Mesenchymal stem cell (in vitro differentiated cells and primary cell): ENCODE data around the gene PNCK.

Experiments used
- DNase-seq: peaks from one replicate; pipeline ENCODE4 v3.0.0-alpha.2; 2013
- H2AFZ ChIP-seq: one replicate; pipeline ENCODE4 v1.6.1; 2013; ENCODE audit warnings: low read depth, mild to moderate bottlenecking, control low read depth, inconsistent platforms, low read length, moderate library complexity
- H2AK5ac ChIP-seq: 2 replicates; pipeline ENCODE4 v1.6.1; 2013; ENCODE audit warnings: low read length, moderate library complexity, mild to moderate bottlenecking, inconsistent platforms; ENCODE audit not compliant: severe bottlenecking
- H2BK120ac ChIP-seq: one replicate; pipeline ENCODE4 v1.6.1; 2013; ENCODE audit warnings: low read depth, mild to moderate bottlenecking, inconsistent platforms, low read length, moderate library complexity
- H2BK12ac ChIP-seq, 2 experiments: one replicate each; pipeline ENCODE4 v1.6.1; 2013; ENCODE audit warnings: inconsistent platforms in 2 of 2, low read length in 2 of 2, mild to moderate bottlenecking in 2 of 2, moderate library complexity in 2 of 2, control low read depth in 1 of 2
- H2BK15ac ChIP-seq: one replicate; pipeline ENCODE4 v1.6.1; 2013; ENCODE audit warnings: mild to moderate bottlenecking, low read depth, inconsistent platforms; ENCODE audit not compliant: poor library complexity, severe bottlenecking
- H2BK5ac ChIP-seq: 2 replicates; pipeline ENCODE4 v1.6.1; 2013; ENCODE audit warnings: low read depth, mild to moderate bottlenecking, low read length, control low read depth, inconsistent platforms; ENCODE audit not compliant: poor library complexity, severe bottlenecking
- H3K14ac ChIP-seq, 2 experiments: one replicate each; pipeline ENCODE4 v1.6.1; 2013; ENCODE audit warnings: inconsistent platforms in 2 of 2, low read length in 2 of 2, control low read depth in 1 of 2, mild to moderate bottlenecking in 1 of 2, moderate library complexity in 1 of 2
- H3K18ac ChIP-seq, 2 experiments: one replicate each; pipeline ENCODE4 v1.6.1; 2013; ENCODE audit warnings: inconsistent platforms in 2 of 2, low read length in 2 of 2, control low read depth in 1 of 2, low read depth in 1 of 2, mild to moderate bottlenecking in 1 of 2
- H3K23ac ChIP-seq, 2 experiments: one replicate each; pipeline ENCODE4 v1.6.1; 2013; ENCODE audit warnings: inconsistent platforms in 2 of 2, low read length in 2 of 2, mild to moderate bottlenecking in 2 of 2, moderate library complexity in 2 of 2, control low read depth in 1 of 2
- H3K27ac ChIP-seq: 2 replicates; pipeline ENCODE4 v1.5.1; 2013; ENCODE audit warnings: mild to moderate bottlenecking, moderate library complexity, low read length, control low read depth, inconsistent platforms; ENCODE audit not compliant: poor library complexity, severe bottlenecking
- H3K27me3 ChIP-seq, 2 experiments: 2 replicates each; pipeline versions ENCODE4 v1.6.1 to v1.7.0; 2013; ENCODE audit warnings: low read length in 2 of 2, mild to moderate bottlenecking in 2 of 2, moderate library complexity in 2 of 2, control low read depth in 1 of 2, inconsistent platforms in 1 of 2; ENCODE audit not compliant: control insufficient read depth in 1 of 2, insufficient read depth in 1 of 2
- H3K36me3 ChIP-seq, 2 experiments: 2 replicates each; pipeline versions ENCODE4 v1.6.1 to v1.7.0; 2013; ENCODE audit warnings: low read length in 2 of 2, control low read depth in 1 of 2, inconsistent platforms in 1 of 2, low read depth in 1 of 2, mild to moderate bottlenecking in 1 of 2; ENCODE audit not compliant: insufficient read depth in 2 of 2, control insufficient read depth in 1 of 2
- H3K4ac ChIP-seq, 2 experiments: one replicate each; pipeline ENCODE4 v1.6.1; 2013; ENCODE audit warnings: inconsistent platforms in 2 of 2, low read length in 2 of 2, mild to moderate bottlenecking in 2 of 2, moderate library complexity in 2 of 2, control low read depth in 1 of 2, low read depth in 1 of 2
- H3K4me1 ChIP-seq: 2 replicates; pipeline ENCODE4 v1.6.1; 2013; ENCODE audit warnings: low read depth, low read length, control low read depth; ENCODE audit not compliant: control insufficient read depth, insufficient read depth
- H3K4me2 ChIP-seq: 2 replicates; pipeline ENCODE4 v1.6.1; 2013; ENCODE audit warnings: low read length, mild to moderate bottlenecking, inconsistent platforms; ENCODE audit not compliant: poor library complexity, severe bottlenecking
- H3K4me3 ChIP-seq, 2 experiments: 2 replicates each; pipeline versions ENCODE4 v1.5.1 to v1.7.0; 2013; ENCODE audit warnings: low read length in 2 of 2, mild to moderate bottlenecking in 2 of 2, control low read depth in 1 of 2, low read depth in 1 of 2; ENCODE audit not compliant: insufficient read depth in 1 of 2
- H3K79me1 ChIP-seq: replicated peaks from 2 replicates; pipeline ENCODE4 v1.6.1; 2013; ENCODE audit warnings: mild to moderate bottlenecking, control low read depth, low read length, inconsistent platforms; ENCODE audit not compliant: poor library complexity, severe bottlenecking
- H3K9ac ChIP-seq: 2 replicates; pipeline ENCODE4 v1.7.0; 2013; ENCODE audit warnings: mild to moderate bottlenecking, low read length, moderate library complexity
- H3K9me3 ChIP-seq: 2 replicates; pipeline ENCODE4 v1.7.0; 2013; ENCODE audit warnings: mild to moderate bottlenecking, low read length; ENCODE audit not compliant: control insufficient read depth
- H4K8ac ChIP-seq: one replicate; pipeline ENCODE4 v1.6.1; 2013; ENCODE audit warnings: inconsistent platforms, mild to moderate bottlenecking, low read length, moderate library complexity
- H4K91ac ChIP-seq: one replicate; pipeline ENCODE4 v1.6.1; 2013; ENCODE audit warnings: mild to moderate bottlenecking, low read length, inconsistent platforms
- WGBS: methylation state at CpG from one replicate; pipeline ENCODE4 v1.1.7; 2013; ENCODE audit warnings: mixed read lengths; 5-methylcytosine and 5-hydroxymethylcytosine counted together

Gene PNCK

DNA sequence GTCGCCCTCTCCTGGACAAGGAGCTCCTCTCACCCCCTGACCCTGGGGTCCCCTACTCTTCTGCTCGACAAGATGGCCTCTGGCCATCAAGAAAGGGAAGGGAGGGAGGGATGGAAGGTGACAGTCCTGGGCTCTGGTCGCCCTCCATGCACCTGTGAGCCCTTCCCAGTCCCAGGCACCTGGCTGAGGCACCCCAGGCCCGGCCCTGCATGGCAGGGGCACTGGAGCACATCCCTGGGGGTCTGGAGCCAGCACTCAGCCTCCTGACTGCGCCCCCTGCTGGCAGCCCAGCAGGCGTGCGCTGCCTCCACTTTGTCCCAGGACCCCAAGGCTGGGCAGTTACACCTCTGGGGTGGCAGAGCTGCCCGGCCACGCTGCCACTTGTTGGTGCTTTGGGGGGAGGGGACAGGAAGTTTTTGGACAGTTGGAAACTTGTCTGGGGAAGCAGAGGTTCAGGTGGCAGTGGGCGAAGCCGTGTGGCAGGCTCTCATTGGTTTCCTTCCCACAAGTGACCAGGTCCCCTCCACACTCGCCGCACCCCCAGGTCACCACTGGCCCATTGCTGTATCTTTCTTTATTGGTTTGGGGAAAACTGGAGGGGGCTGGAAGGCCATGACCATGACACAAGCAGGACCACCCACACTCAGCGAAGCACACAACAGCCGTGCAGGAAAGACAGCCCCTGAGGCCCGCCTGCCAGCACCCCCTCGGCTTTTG is 4.3 kb downstream of the PNCK start:
- H3K23ac ChIP-seq = no peak overlapping the region
- WGBS = 57% methylated on average over 6 of the region's 17 CpGs
- no peaks in the 10 kb centered on the region for H3K79me1 ChIP-seq
- no peak overlapping the region for H2AFZ ChIP-seq
- H2BK15ac ChIP-seq = no peak overlapping the region
- H3K27me3 ChIP-seq = peaks cover 10 to 72% of the 10 kb centered on the region in 2 experiments
- no peak overlapping the region for H3K14ac ChIP-seq
- no peaks in the 10 kb centered on the region for H3K36me3 ChIP-seq
- H3K9me3 ChIP-seq = peaks cover 17% of the 10 kb centered on the region
- no peak overlapping the region for H3K9ac ChIP-seq
- H4K8ac ChIP-seq = no peak overlapping the region
- H2BK12ac ChIP-seq = no peak overlapping the region
- no peak overlapping the region for H3K4me2 ChIP-seq
- H2BK120ac ChIP-seq = no peak overlapping the region
- H2BK5ac ChIP-seq = no peak overlapping the region
- H2AK5ac ChIP-seq = no peak overlapping the region
- peaks cover 5% of the 10 kb centered on the region for H3K4me1 ChIP-seq
- no peak overlapping the region for H3K27ac ChIP-seq
- no peak overlapping the region for H3K4ac ChIP-seq
- no peak overlapping the region for H3K4me3 ChIP-seq
- no peak overlapping the region for H4K91ac ChIP-seq
- no peak for DNase-seq
- H3K18ac ChIP-seq = no peak overlapping the region

- H3K9ac ChIP-seq = no peak overlapping the region
- no peak overlapping the region for H3K27ac ChIP-seq
- DNase-seq = no peak
- WGBS = 84% methylated on average over 5 of the region's 11 CpGs
- H3K23ac ChIP-seq = no peak overlapping the region
- H2AFZ ChIP-seq = no peak overlapping the region
- no peak overlapping the region for H4K91ac ChIP-seq
- no peaks in the 10 kb centered on the region for H3K36me3 ChIP-seq
- peaks cover 17% of the 10 kb centered on the region for H3K9me3 ChIP-seq
- H2AK5ac ChIP-seq = no peak overlapping the region
- no peak overlapping the region for H3K4ac ChIP-seq
- no peaks in the 10 kb centered on the region for H3K79me1 ChIP-seq
- no peak overlapping the region for H3K4me3 ChIP-seq
- peaks cover 5 to 69% of the 10 kb centered on the region in 2 experiments for H3K27me3 ChIP-seq
- no peak overlapping the region for H3K14ac ChIP-seq
- no peak overlapping the region for H2BK120ac ChIP-seq
- H2BK5ac ChIP-seq = no peak overlapping the region
- peaks cover 5% of the 10 kb centered on the region for H3K4me1 ChIP-seq
- no peak overlapping the region for H2BK15ac ChIP-seq
- no peak overlapping the region for H3K18ac ChIP-seq
- H4K8ac ChIP-seq = no peak overlapping the region
- H3K4me2 ChIP-seq = no peak overlapping the region
- no peak overlapping the region for H2BK12ac ChIP-seq
Observed at GRCh38 chrX:153668423-153669173, 5.0 kb downstream of the PNCK start.

DNA sequence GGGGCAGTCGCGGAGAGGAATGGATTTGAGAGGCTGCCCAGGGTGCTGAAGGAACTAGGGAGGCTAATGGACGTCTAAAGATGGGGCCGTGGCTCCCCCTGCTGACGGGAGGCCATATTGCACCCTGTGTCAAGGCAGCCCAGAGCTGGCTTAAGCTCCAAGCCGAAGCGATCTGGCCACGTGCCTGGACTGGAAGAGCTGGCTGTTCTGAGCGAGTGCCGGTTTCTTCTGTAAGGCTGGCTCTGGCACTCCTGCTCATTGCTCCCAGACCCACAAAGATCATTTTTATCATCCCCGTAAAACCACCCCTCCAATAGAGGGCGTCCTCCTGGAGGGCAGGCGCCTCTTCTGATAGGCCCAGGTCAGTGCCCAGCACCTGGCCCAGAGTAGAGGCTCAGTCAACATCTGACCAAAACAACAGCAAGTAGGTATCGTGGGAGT is 5.6 kb downstream of the PNCK start:
- Histone ChIP-seq H2BK12ac (no peak overlapping the region), H4K8ac (no peak overlapping the region), H3K27ac (no peak overlapping the region), H3K27me3 (peaks cover 3 to 67% of the 10 kb centered on the region in 2 experiments), H3K4ac (no peak overlapping the region), H2BK120ac (no peak overlapping the region), H3K36me3 (no peaks in the 10 kb centered on the region), H3K4me1 (peaks cover 3% of the 10 kb centered on the region), H2AK5ac (no peak overlapping the region), H3K18ac (peak overlapping the region in 1 of 2 experiments; percentile 57), H4K91ac (no peak overlapping the region), H3K79me1 (no peaks in the 10 kb centered on the region), H2AFZ (no peak overlapping the region), H3K14ac (no peak overlapping the region), H3K9ac (no peak overlapping the region), H3K23ac (no peak overlapping the region), H3K9me3 (peaks cover 17% of the 10 kb centered on the region), H3K4me2 (no peak overlapping the region), H3K4me3 (peak overlapping the region in 1 of 2 experiments; percentile 33), H2BK15ac (no peak overlapping the region), H2BK5ac (no peak overlapping the region)
- 26% methylated on average over 14 of the region's 14 CpGs for WGBS
- peak; percentile 64 for DNase-seq

GRCh38 chrX:153667281-153667955 is 6.2 kb downstream of the PNCK start:
- Histone ChIP-seq H2AFZ (no peak overlapping the region), H2BK120ac (no peak overlapping the region), H2BK15ac (no peak overlapping the region), H3K4me1 (peaks cover 3% of the 10 kb centered on the region), H3K4ac (no peak overlapping the region), H3K79me1 (no peaks in the 10 kb centered on the region), H2BK12ac (no peak overlapping the region), H2AK5ac (no peak overlapping the region), H3K27ac (no peak overlapping the region), H3K18ac (peak overlapping the region in 1 of 2 experiments; percentile 57), H4K8ac (no peak overlapping the region), H3K36me3 (no peaks in the 10 kb centered on the region), H2BK5ac (no peak overlapping the region), H3K9ac (no peak overlapping the region), H3K23ac (no peak overlapping the region), H3K27me3 (peaks cover 2 to 63% of the 10 kb centered on the region in 2 experiments), H3K4me2 (peak overlapping the region; percentile 4), H3K4me3 (peak overlapping the region in 1 of 2 experiments; percentile 33), H4K91ac (no peak overlapping the region), H3K9me3 (peaks cover 17% of the 10 kb centered on the region), H3K14ac (no peak overlapping the region)
- no peak for DNase-seq
- WGBS = 91% methylated on average over 7 of the region's 11 CpGs
